Lower leg skin (tissue), 4 donors: ENCODE measurements around the gene LARGE2. TPM values are rescaled to one million over a fixed set of nuclear protein-coding genes. Genes with fewer than 3 reads are reported as not detected.
A peak's percentile ranks its signal among the peaks of the same experiment; 100 is the strongest.

ENCODE experiments used
- DNase-seq, 2 donors: peaks; one replicate each; pipeline ENCODE4 v3.0.0-alpha.2; 2019; ENCODE audit warnings: low spot score in 2 of 2
- H3K4me3 ChIP-seq: fragments of 200-600 bp; sonication (generic); 2 replicates; pipeline ENCODE4 v1.5.1; 2017; ENCODE audit warnings: mild to moderate bottlenecking, low read depth; ENCODE audit not compliant: poor library complexity, severe bottlenecking
- CTCF ChIP-seq, 3 donors: fragments of 450-650 bp; IDR thresholded peaks; one replicate each; pipeline ENCODE4 v1.5.1; 2016; ENCODE audit warnings: antibody characterized with exemption in 3 of 3, mild to moderate bottlenecking in 3 of 3, moderate library complexity in 2 of 3
- POLR2A ChIP-seq, 2 donors: fragments of 450-650 bp; IDR thresholded peaks; one replicate each; pipeline ENCODE4 v1.6.1; 2016 to 2017; ENCODE audit warnings: antibody characterized with exemption in 2 of 2, mild to moderate bottlenecking in 1 of 2, moderate library complexity in 1 of 2
- WGBS, 2 donors: methylation state at CpG; one replicate each; pipeline ENCODE4 v1.1.5; 2018; 5-methylcytosine and 5-hydroxymethylcytosine counted together
- intact Hi-C: fragments of 100-400 bp; cut with DNase I; formaldehyde crosslinking; loops from one replicate; pipeline ENCODE4 v1.15.0; 2023; ENCODE audit warnings: low total_unique reads
- total RNA-seq, 4 donors: library from RNA; depleted of rRNA; stranded (reverse); fragments of >200 nt; gene quantifications; one replicate each; pipeline ENCODE4 v1.1.0, GENCODE V29; 2016

Gene LARGE2
- total RNA-seq, 4 donors from 2014 or later: 20.7 to 30.1 (median 25.9) TPM

- DNase-seq: peak in 1 of 2 donors; percentile 43
- 10 to 22% methylated on average over 9 of the region's 9 CpGs for WGBS, 2 donors
- TF ChIP-seq POLR2A (IDR thresholded peaks at IDR 0.05) (no peak), CTCF (IDR thresholded peaks at IDR 0.05) (peak in 1 of 3 donors; percentile 71)
- H3K4me3 ChIP-seq: no peak overlapping the region
- intact Hi-C loops: no loop called here
Observed at GRCh38 chr11:45964911-45965389, 42.5 kb downstream of the LARGE2 start.

GRCh38 chr11:45967506-45967905, 45.0 kb downstream of the LARGE2 start:
- DNase-seq: no peak
- WGBS, 2 donors: 79 to 83% methylated on average over 2 of the region's 2 CpGs
- intact Hi-C loops: no loop called here
- TF ChIP-seq POLR2A (IDR thresholded peaks at IDR 0.05): no peak
- no peak for TF ChIP-seq CTCF (IDR thresholded peaks at IDR 0.05)
- no peak overlapping the region for H3K4me3 ChIP-seq

GRCh38 chr11:45968901-45969300, 46.4 kb downstream of the LARGE2 start:
- intact Hi-C loops: no loop called here
- WGBS, 2 donors: 92 to 100% methylated on average over 2 of the region's 2 CpGs

GRCh38 chr11:45973601-45974000, 51.1 kb downstream of the LARGE2 start:
- WGBS, 2 donors: 91% methylated on average over 4 of the region's 4 CpGs
- TF ChIP-seq POLR2A (IDR thresholded peaks at IDR 0.05) (no peak), CTCF (IDR thresholded peaks at IDR 0.05) (no peak)

More at GRCh38 chr11:45968901-45969300, 46.4 kb downstream of the LARGE2 start:
- no peak overlapping the region for H3K4me3 ChIP-seq
- no peak for DNase-seq
- TF ChIP-seq CTCF (IDR thresholded peaks at IDR 0.05): no peak
- no peak for TF ChIP-seq POLR2A (IDR thresholded peaks at IDR 0.05)

GRCh38 chr11:45974806-45975205, 52.4 kb downstream of the LARGE2 start:
- H3K4me3 ChIP-seq: no peak overlapping the region
- no peak for DNase-seq
- intact Hi-C loops: no loop called here
- WGBS, 2 donors: 64 to 93% methylated on average over 1 of the region's 1 CpG
- TF ChIP-seq POLR2A (IDR thresholded peaks at IDR 0.05) (no peak), CTCF (IDR thresholded peaks at IDR 0.05) (no peak)

More at GRCh38 chr11:45973601-45974000, 51.1 kb downstream of the LARGE2 start:
- DNase-seq: no peak
- H3K4me3 ChIP-seq: no peak overlapping the region
- intact Hi-C loops: no loop called here

Other genes with a start within 250 kb of the LARGE2 start
- gene SLC35C1, start 117.5 kb upstream of the LARGE2 start, total RNA-seq: 10 to 100 TPM in 1 of 4 donors, 1 to 10 TPM in 3; 3.8 to 12.1 (median 7.0) TPM
- 10 to 100 TPM; 59.6 to 92.1 (median 70.1) TPM for gene CRY2, start 75.2 kb upstream of the LARGE2 start, total RNA-seq
- gene MAPK8IP1, start 37.0 kb upstream of the LARGE2 start, total RNA-seq: 1 to 10 TPM; 4.6 to 6.5 (median 5.4) TPM
- 1 to 10 TPM in 1 of 4 donors, under 1 TPM in 1, not detected in 2; 0.91 to 2.3 TPM for gene FREY1, start 15.4 kb upstream of the LARGE2 start, total RNA-seq
- gene PEX16, start 4.8 kb upstream of the LARGE2 start, total RNA-seq: 10 to 100 TPM; 36.7 to 52.8 (median 41.2) TPM
- 10 to 100 TPM; 16.4 to 52.4 (median 31.5) TPM for gene PHF21A, start 198.8 kb downstream of the LARGE2 start, total RNA-seq